ENCODE measurements around the gene PBRM1. TPM values are rescaled to one million over a fixed set of nuclear protein-coding genes. Genes with fewer than 3 reads are reported as not detected.

The PBRM1 gene
- total and polyA plus RNA-seq, 4 donors = 7.1 to 65.7 (median 38.7) TPM

DNA sequence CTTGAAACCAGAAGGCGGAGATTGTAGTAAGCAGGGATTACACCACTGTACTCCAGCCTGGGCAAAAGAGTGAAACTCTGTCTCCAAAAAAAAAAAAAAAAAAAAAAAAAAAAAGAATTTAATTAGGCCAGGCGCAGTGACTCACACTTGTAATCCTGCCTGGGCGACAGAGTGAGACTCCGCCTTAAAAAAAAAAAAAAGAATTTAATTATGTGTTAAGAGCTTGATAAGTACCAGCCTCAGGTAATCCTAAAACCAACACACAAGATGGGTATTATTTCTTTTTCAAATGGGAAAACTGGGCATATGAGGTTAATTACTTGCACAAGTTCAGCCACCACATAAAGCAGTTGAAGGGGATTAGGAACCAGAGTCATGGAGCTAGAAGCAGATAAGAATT, 49.0 kb downstream of the PBRM1 start:
- TF ChIP-seq, protein P1, sequence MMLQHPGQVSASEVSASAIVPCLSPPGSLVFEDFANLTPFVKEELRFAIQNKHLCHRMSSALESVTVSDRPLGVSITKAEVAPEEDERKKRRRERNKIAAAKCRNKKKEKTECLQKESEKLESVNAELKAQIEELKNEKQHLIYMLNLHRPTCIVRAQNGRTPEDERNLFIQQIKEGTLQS (IDR thresholded peaks at IDR 0.05) = no peak
- no peak for TF ChIP-seq HNF4G (IDR thresholded peaks at IDR 0.05)
- no peak for TF ChIP-seq RAD21 (IDR thresholded peaks at IDR 0.05)
- TF ChIP-seq NR2F2 (IDR thresholded peaks at IDR 0.05) = no peak
- TF ChIP-seq, protein P2, sequence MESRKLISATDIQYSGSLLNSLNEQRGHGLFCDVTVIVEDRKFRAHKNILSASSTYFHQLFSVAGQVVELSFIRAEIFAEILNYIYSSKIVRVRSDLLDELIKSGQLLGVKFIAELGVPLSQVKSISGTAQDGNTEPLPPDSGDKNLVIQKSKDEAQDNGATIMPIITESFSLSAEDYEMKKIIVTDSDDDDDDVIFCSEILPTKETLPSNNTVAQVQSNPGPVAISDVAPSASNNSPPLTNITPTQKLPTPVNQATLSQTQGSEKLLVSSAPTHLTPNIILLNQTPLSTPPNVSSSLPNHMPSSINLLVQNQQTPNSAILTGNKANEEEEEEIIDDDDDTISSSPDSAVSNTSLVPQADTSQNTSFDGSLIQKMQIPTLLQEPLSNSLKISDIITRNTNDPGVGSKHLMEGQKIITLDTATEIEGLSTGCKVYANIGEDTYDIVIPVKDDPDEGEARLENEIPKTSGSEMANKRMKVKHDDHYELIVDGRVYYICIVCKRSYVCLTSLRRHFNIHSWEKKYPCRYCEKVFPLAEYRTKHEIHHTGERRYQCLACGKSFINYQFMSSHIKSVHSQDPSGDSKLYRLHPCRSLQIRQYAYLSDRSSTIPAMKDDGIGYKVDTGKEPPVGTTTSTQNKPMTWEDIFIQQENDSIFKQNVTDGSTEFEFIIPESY (IDR thresholded peaks at IDR 0.05) = no peak
- TF ChIP-seq FOXA1 (IDR thresholded peaks at IDR 0.05) = no peak
- no peak for TF ChIP-seq EGR1 (IDR thresholded peaks at IDR 0.05; ENCODE audit: low read depth in 2 of 2)
- no peak for TF ChIP-seq SP1 (IDR thresholded peaks at IDR 0.05)
- TF ChIP-seq FOXA2 (IDR thresholded peaks at IDR 0.05) = no peak
- no peak for TF ChIP-seq YY1 (IDR thresholded peaks at IDR 0.05)
- TF ChIP-seq RXRA (IDR thresholded peaks at IDR 0.05) = no peak
- no peak for TF ChIP-seq TAF1 (conservative IDR thresholded peaks at IDR 0.05)
- TF ChIP-seq, protein P3, sequence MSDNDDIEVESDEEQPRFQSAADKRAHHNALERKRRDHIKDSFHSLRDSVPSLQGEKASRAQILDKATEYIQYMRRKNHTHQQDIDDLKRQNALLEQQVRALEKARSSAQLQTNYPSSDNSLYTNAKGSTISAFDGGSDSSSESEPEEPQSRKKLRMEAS (IDR thresholded peaks at IDR 0.05) = no peak
- no peak for TF ChIP-seq HNF4A (conservative IDR thresholded peaks at IDR 0.05)
- no peak for TF ChIP-seq JUND (IDR thresholded peaks at IDR 0.05)
- TF ChIP-seq, protein P4, sequence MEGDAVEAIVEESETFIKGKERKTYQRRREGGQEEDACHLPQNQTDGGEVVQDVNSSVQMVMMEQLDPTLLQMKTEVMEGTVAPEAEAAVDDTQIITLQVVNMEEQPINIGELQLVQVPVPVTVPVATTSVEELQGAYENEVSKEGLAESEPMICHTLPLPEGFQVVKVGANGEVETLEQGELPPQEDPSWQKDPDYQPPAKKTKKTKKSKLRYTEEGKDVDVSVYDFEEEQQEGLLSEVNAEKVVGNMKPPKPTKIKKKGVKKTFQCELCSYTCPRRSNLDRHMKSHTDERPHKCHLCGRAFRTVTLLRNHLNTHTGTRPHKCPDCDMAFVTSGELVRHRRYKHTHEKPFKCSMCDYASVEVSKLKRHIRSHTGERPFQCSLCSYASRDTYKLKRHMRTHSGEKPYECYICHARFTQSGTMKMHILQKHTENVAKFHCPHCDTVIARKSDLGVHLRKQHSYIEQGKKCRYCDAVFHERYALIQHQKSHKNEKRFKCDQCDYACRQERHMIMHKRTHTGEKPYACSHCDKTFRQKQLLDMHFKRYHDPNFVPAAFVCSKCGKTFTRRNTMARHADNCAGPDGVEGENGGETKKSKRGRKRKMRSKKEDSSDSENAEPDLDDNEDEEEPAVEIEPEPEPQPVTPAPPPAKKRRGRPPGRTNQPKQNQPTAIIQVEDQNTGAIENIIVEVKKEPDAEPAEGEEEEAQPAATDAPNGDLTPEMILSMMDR (IDR thresholded peaks at IDR 0.05; ENCODE audit: low read depth, low read length, missing input control) = no peak
- TF ChIP-seq, protein P5, sequence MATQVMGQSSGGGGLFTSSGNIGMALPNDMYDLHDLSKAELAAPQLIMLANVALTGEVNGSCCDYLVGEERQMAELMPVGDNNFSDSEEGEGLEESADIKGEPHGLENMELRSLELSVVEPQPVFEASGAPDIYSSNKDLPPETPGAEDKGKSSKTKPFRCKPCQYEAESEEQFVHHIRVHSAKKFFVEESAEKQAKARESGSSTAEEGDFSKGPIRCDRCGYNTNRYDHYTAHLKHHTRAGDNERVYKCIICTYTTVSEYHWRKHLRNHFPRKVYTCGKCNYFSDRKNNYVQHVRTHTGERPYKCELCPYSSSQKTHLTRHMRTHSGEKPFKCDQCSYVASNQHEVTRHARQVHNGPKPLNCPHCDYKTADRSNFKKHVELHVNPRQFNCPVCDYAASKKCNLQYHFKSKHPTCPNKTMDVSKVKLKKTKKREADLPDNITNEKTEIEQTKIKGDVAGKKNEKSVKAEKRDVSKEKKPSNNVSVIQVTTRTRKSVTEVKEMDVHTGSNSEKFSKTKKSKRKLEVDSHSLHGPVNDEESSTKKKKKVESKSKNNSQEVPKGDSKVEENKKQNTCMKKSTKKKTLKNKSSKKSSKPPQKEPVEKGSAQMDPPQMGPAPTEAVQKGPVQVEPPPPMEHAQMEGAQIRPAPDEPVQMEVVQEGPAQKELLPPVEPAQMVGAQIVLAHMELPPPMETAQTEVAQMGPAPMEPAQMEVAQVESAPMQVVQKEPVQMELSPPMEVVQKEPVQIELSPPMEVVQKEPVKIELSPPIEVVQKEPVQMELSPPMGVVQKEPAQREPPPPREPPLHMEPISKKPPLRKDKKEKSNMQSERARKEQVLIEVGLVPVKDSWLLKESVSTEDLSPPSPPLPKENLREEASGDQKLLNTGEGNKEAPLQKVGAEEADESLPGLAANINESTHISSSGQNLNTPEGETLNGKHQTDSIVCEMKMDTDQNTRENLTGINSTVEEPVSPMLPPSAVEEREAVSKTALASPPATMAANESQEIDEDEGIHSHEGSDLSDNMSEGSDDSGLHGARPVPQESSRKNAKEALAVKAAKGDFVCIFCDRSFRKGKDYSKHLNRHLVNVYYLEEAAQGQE (IDR thresholded peaks at IDR 0.05) = no peak
- H3K4me3 ChIP-seq (ENCODE audit: low read depth in 1 of 3, low read length in 3 of 3) = no peak overlapping the region
- no peak overlapping the region for H3K9ac ChIP-seq (ENCODE audit: low read depth in 1 of 2, low read length in 2 of 2)
- H3K4me1 ChIP-seq (ENCODE audit: control insufficient read depth in 4 of 4, insufficient read depth in 4 of 4, low read length in 3 of 4) = no peaks in the 10 kb centered on the region
- no peaks in the 10 kb centered on the region for H3K27me3 ChIP-seq (ENCODE audit: control insufficient read depth in 4 of 4, insufficient read depth in 4 of 4, low read length in 3 of 4)
- WGBS = 94% methylated on average over 4 of the region's 4 CpGs
- no peaks in the 10 kb centered on the region for H3K9me3 ChIP-seq (ENCODE audit: control insufficient read depth in 4 of 4, low read length in 3 of 4)
- no peak for DNase-seq (ENCODE audit: low spot score)
- H3K36me3 ChIP-seq (ENCODE audit: control insufficient read depth in 4 of 4, insufficient read depth in 3 of 4, low read depth in 1 of 4, low read length in 3 of 4) = peaks cover 18 to 52% (median 32%) of the 10 kb centered on the region in 4 donors
- no peak overlapping the region for H3K27ac ChIP-seq (ENCODE audit: low read depth in 1 of 2, low read length in 2 of 2)

DNA sequence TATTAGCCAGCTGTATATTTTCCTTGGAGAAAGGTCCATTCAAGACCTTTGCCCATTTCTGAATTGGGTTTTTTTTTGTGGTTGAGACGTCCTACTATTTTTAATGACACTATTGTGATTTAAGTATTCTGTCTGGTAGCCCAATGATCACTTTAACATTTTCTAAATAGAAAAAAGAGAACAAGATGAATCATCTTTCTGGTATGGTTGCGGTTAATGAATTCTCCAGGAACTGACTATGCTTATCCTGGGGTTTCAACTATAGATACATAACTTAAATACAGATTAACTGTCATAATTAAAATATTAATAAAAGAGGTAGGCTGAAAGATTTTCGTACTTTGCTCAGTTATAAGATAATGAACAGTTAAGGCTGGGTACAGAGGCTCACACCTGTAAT, 51.9 kb downstream of the PBRM1 start:
- no peaks in the 10 kb centered on the region for H3K27me3 ChIP-seq (ENCODE audit: control insufficient read depth in 4 of 4, insufficient read depth in 4 of 4, low read length in 3 of 4)
- WGBS = 96% methylated on average over 3 of the region's 3 CpGs
- no peaks in the 10 kb centered on the region for H3K4me1 ChIP-seq (ENCODE audit: control insufficient read depth in 4 of 4, insufficient read depth in 4 of 4, low read length in 3 of 4)
- H3K27ac ChIP-seq (ENCODE audit: low read depth in 1 of 2, low read length in 2 of 2) = no peak overlapping the region
- no peak overlapping the region for H3K9ac ChIP-seq (ENCODE audit: low read depth in 1 of 2, low read length in 2 of 2)
- no peak overlapping the region for H3K4me3 ChIP-seq (ENCODE audit: low read depth in 1 of 3, low read length in 3 of 3)
- H3K36me3 ChIP-seq (ENCODE audit: control insufficient read depth in 4 of 4, insufficient read depth in 3 of 4, low read depth in 1 of 4, low read length in 3 of 4) = peaks cover 9 to 41% (median 24%) of the 10 kb centered on the region in 4 donors
- no peaks in the 10 kb centered on the region for H3K9me3 ChIP-seq (ENCODE audit: control insufficient read depth in 4 of 4, low read length in 3 of 4)
- no peak for DNase-seq (ENCODE audit: low spot score)
- TF ChIP-seq, protein P3 (IDR thresholded peaks at IDR 0.05) = no peak
- TF ChIP-seq, protein P2 (IDR thresholded peaks at IDR 0.05) = no peak
- no peak for TF ChIP-seq FOXA1 (IDR thresholded peaks at IDR 0.05)
- TF ChIP-seq, protein P1 (IDR thresholded peaks at IDR 0.05) = no peak
- no peak for TF ChIP-seq FOXA2 (IDR thresholded peaks at IDR 0.05)
- TF ChIP-seq GABPA (IDR thresholded peaks at IDR 0.05 in 1 of 2, conservative IDR thresholded peaks at IDR 0.05 in 1 of 2) = no peak
- TF ChIP-seq SP1 (IDR thresholded peaks at IDR 0.05) = no peak
- TF ChIP-seq HNF4G (IDR thresholded peaks at IDR 0.05) = no peak
- no peak for TF ChIP-seq YY1 (IDR thresholded peaks at IDR 0.05)
- no peak for TF ChIP-seq EGR1 (IDR thresholded peaks at IDR 0.05; ENCODE audit: low read depth in 2 of 2)
- TF ChIP-seq TAF1 (conservative IDR thresholded peaks at IDR 0.05) = no peak
- TF ChIP-seq HNF4A (conservative IDR thresholded peaks at IDR 0.05) = no peak
- TF ChIP-seq RAD21 (IDR thresholded peaks at IDR 0.05) = no peak

All from liver (tissue), 9 donors.